GM12872 (cell line): ENCODE data around the gene CEP135.

Experiments used
- TF ChIP-seq, protein P1 (sequence below): IDR thresholded peaks from 3 replicates; pipeline ENCODE4 v1.5.1; 2011; ENCODE audit warnings: low read depth, mild to moderate bottlenecking, low read length, moderate library complexity; ENCODE audit not compliant: insufficient read depth

Gene CEP135

DNA sequence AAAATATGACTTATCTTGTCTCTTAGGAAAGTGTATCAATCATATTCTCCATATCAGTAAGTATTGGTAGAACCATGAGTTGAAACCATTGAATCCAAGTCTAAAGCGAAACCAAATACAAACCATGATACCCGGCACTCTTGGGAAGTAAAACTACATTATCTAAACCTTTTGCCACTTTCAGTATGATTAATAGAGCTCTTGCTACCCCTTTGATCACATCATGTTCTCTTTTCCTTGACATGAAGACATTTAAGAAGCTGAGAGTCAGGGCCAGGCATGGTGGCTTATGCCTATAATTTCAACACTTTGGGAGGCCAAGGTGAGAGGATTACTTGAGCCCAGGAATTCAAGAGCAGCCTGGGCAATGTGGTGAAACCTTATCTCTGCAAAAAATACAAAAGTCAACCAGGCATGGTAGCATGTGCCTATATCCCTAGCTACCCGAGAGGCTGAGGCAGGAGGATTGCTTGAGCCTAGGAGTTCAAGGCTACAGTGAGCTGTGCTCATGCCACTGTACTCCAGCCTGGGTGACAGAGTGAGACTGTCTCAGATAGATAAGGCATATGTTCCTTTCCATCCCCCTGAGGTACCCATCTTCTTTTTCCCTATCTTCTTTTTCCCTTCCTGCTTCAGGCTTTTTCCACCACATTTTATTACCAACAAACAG is 45.4 kb downstream of the CEP135 start:
- TF ChIP-seq, protein P1, sequence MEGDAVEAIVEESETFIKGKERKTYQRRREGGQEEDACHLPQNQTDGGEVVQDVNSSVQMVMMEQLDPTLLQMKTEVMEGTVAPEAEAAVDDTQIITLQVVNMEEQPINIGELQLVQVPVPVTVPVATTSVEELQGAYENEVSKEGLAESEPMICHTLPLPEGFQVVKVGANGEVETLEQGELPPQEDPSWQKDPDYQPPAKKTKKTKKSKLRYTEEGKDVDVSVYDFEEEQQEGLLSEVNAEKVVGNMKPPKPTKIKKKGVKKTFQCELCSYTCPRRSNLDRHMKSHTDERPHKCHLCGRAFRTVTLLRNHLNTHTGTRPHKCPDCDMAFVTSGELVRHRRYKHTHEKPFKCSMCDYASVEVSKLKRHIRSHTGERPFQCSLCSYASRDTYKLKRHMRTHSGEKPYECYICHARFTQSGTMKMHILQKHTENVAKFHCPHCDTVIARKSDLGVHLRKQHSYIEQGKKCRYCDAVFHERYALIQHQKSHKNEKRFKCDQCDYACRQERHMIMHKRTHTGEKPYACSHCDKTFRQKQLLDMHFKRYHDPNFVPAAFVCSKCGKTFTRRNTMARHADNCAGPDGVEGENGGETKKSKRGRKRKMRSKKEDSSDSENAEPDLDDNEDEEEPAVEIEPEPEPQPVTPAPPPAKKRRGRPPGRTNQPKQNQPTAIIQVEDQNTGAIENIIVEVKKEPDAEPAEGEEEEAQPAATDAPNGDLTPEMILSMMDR, result no peak

GRCh38 chr4:55996646-55997045 is 47.9 kb downstream of the CEP135 start:
- TF ChIP-seq, protein P1, result no peak

GRCh38 chr4:56003606-56004005 is 54.9 kb downstream of the CEP135 start:
- TF ChIP-seq, protein P1, result no peak

DNA sequence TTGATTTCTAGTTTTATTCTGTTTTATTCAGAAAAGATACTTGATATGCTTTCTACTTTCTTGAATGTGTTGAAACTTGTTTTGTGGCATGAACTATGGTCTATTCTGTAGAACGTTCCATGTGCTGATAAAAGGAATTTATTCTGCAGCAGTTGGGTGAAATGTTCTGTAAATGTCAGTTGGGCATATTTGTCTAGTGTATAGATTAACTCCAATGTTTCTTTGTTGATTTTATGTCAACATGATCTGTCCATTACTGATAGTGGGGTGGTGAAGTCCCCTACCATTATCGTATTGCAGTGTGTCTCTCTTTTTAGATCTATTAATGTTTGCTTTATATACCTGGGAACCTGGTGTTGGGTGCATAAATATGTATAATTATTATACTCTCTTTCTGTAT is 55.5 kb downstream of the CEP135 start:
- TF ChIP-seq, protein P1, result no peak

GRCh38 chr4:56007154-56007553 is 58.4 kb downstream of the CEP135 start:
- TF ChIP-seq, protein P1, result no peak

- TF ChIP-seq, protein P1, result no peak
Measured at GRCh38 chr4:56008206-56008605, 59.5 kb downstream of the CEP135 start.

GRCh38 chr4:56026596-56026995 is 77.9 kb downstream of the CEP135 start:
- TF ChIP-seq, protein P1, result no peak
